Omental fat pad (tissue), 4 donors: ENCODE data around the gene ISCU. TPM values are rescaled to one million over a fixed set of nuclear protein-coding genes. Genes with fewer than 3 reads are reported as not detected.

Experiments
- ATAC-seq: fragments of 150-250 bp; one replicate; pipeline ENCODE4 v1.9.1; 2016; ENCODE audit warnings: mild to moderate bottlenecking, moderate library complexity; ENCODE audit not compliant: low FRiP score
- DNase-seq: peaks from one replicate; pipeline ENCODE4 v3.0.0-alpha.2; 2019; ENCODE audit warnings: low spot score
- total RNA-seq, 4 donors: library from RNA; depleted of rRNA; stranded (reverse); fragments of >200 nt; gene quantifications; one replicate each; pipeline ENCODE4 v1.1.0, GENCODE V29; 2016
- TF ChIP-seq, protein P1 (sequence below), 3 donors: fragments of 450-650 bp; IDR thresholded peaks; one replicate each; pipeline ENCODE4 v1.5.1; 2016 to 2017; ENCODE audit warnings: antibody characterized with exemption in 3 of 3, mild to moderate bottlenecking in 3 of 3, moderate library complexity in 2 of 3

ISCU gene
- total RNA-seq, 4 donors from 2014 or later, result 148 to 260 (median 187) TPM

DNA sequence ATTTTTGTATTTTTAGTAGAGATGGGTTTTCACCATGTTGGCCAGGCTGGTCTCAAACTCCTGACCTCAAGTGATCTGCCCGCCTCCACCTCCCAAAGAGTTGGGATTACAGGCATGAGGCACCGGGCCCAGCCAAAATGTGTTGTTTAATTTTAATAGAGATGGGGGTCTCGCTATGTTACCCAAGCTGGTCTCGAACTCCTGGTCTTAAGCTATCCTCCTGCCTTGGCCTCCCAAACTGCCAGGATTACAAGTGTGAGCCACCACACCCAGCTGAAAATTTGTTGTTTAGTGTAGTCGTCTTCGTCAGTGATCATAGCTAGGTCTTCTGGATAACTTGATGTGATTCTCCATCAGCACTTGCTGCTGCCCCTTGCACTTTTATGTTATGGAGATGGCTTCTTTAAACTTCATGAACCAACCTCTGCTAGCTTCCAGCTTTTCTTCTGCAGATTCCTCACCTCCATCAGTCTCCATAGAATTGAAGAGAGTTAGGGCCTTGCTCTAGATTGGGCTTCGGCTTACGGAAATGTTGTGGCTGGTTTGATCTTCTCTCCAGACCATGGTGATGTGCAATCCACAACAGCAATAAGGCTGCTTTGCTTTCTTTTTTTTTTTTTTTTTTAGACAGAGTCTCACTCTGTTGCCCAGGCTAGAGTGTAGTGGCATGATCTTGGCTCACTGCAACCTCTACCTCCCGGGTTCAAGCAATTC is 13.0 kb downstream of the ISCU start:
- DNase-seq (no peak), ATAC-seq (no peak)
- TF ChIP-seq, protein P1, sequence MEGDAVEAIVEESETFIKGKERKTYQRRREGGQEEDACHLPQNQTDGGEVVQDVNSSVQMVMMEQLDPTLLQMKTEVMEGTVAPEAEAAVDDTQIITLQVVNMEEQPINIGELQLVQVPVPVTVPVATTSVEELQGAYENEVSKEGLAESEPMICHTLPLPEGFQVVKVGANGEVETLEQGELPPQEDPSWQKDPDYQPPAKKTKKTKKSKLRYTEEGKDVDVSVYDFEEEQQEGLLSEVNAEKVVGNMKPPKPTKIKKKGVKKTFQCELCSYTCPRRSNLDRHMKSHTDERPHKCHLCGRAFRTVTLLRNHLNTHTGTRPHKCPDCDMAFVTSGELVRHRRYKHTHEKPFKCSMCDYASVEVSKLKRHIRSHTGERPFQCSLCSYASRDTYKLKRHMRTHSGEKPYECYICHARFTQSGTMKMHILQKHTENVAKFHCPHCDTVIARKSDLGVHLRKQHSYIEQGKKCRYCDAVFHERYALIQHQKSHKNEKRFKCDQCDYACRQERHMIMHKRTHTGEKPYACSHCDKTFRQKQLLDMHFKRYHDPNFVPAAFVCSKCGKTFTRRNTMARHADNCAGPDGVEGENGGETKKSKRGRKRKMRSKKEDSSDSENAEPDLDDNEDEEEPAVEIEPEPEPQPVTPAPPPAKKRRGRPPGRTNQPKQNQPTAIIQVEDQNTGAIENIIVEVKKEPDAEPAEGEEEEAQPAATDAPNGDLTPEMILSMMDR (IDR thresholded peaks at IDR 0.05), result no peak

DNA sequence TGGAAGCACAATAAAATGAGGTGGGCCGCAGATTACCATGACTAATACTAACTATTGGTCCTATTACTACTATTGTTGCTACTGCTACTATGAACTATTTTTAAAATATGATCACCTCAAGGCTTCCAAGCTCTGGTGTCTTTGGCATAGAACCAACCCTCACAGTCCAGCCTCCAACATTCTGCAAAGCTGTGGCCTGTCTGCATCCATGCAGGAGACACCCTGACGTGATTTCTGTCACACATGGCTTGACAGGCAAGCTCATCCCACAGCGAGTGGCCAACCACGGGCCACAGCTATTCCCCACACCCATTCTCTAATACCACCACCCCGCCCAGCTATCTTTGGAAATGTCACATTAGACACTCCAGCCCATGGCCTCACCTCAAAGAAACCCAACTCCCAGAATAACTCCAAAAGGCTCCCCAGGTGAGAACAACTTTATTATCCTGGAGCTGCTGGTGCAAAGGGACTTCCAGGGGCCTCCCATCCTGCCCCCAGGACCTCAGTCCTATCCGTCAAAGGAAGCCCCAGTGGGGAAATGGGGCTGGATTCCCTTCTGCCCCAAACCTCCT is 14.4 kb downstream of the ISCU start:
- DNase-seq (no peak), ATAC-seq (no peak)
- TF ChIP-seq, protein P1 (IDR thresholded peaks at IDR 0.05), result no peak

DNA sequence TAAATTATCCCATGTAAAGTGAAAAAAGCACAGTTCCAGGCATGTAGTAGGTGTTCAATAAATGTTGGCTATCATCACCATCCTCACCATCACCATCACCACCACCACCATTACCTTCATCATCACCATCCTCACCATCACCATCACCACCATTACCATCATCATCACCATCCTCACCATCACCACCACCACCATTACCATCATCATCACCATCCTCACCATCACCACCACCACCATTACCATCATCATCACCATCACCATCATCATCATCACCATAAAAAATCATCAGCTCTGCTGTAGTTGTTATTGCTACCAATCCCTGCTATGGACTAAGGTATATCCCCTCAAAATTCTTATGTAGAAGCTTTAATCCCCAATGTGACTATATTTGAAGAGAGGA is 15.1 kb downstream of the ISCU start:
- TF ChIP-seq, protein P1 (IDR thresholded peaks at IDR 0.05), result no peak
- DNase-seq (no peak), ATAC-seq (no peak)

DNA sequence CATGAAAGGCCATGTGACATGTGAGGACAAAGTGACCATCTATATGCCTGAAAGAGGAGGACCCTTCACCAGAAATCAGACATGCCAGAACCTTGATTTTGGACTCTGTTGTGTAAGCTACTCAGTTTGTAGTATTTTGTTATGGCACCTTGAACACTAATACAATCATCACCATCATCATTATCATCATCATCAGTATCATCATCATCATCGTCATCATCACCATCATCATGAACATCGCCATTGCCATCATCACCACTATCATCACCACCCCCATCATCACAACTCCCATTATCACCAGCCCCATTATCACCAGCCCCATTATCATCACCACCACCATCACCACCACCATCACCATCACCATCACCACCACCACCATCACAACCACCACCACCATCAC is 15.9 kb downstream of the ISCU start:
- TF ChIP-seq, protein P1 (IDR thresholded peaks at IDR 0.05), result no peak
- DNase-seq, result no peak
- ATAC-seq, result no peak

DNA sequence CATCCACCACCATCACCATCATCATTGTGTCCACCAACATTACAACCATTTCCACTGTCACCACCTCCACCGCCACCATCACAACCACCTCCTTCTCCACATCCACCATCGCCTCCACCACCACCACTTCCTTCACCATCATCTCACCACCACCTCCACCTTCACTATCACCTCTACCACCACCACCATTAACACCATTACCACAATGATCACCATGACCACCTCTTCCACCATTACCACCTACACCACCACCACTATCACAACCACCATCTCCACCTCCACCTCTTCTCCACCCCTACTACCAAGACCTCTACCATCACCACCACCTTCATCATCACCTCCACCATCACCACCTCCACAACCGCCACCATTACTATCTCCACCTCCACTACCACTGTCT is 16.4 kb downstream of the ISCU start:
- ATAC-seq (no peak), DNase-seq (no peak)
- TF ChIP-seq, protein P1 (IDR thresholded peaks at IDR 0.05), result no peak

DNA sequence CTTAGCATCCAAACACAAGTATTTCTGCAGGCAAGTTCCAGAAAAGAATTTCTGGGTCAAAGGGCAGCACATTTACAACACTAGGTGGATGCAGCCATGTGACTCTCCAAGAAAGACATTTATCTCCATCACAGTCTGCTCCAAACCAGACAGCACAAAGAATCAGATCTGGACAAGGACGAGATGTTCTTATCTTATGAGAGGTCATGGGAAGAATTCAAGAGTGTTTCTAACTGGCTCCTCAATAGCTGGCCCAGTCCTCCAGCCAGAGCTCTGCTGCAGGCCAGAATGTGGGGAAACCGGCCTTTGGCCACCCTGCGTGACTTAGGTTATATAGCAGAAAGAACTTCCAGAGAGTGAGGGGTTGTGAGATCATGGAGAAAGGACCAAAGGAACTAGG is 18.1 kb downstream of the ISCU start:
- TF ChIP-seq, protein P1 (IDR thresholded peaks at IDR 0.05), result no peak
- ATAC-seq (no peak), DNase-seq (no peak)
